Left renal cortex interstitium (tissue), 4 donors: ENCODE data around the gene ZBED4. TPM values are rescaled to one million over a fixed set of nuclear protein-coding genes. Genes with fewer than 3 reads are reported as not detected.

Experiments
- DNase-seq, 4 donors: peaks; one replicate each; pipeline ENCODE4 v3.0.0-alpha.2; 2013; ENCODE audit warnings: low read depth in 4 of 4, low spot score in 2 of 4, missing footprints in 1 of 4
- polyA plus RNA-seq, 4 donors: library from polyadenylated mRNA; unstranded; fragments of 120-200 nt; gene quantifications; one replicate each; pipeline ENCODE4 v1.2.1, GENCODE V29; 2013; ENCODE audit not compliant: insufficient read length in 4 of 4

ZBED4 gene
- polyA plus RNA-seq, 4 donors = 15.9 to 19.1 (median 17.1) TPM

- DNase-seq = peak; percentile 83 to 93 (median 91)
These were observed 64.6 kb downstream of the ZBED4 start, which contains the start of the genes ALG12 and CRELD2 for GRCh38 chr22:49917974-49918910. TSS of gene ALG12 (minus strand) at chr22:49918438. CDS start at chr22:49913765, 4,673 bp downstream. TSS of gene CRELD2 (plus strand) at chr22:49918634. CDS start at chr22:49918770, 136 bp downstream.

- no peak for DNase-seq
These were observed 65.6 kb downstream of the ZBED4 start for GRCh38 chr22:49918911-49919881.

GRCh38 chr22:49920859-49921258 lies 67.2 kb downstream of the ZBED4 start:
- DNase-seq = no peak

GRCh38 chr22:49921508-49922278 lies 68.0 kb downstream of the ZBED4 start:
- DNase-seq = no peak

GRCh38 chr22:49922484-49922883 lies 68.8 kb downstream of the ZBED4 start:
- no peak for DNase-seq

GRCh38 chr22:49922926-49923325 lies 69.3 kb downstream of the ZBED4 start:
- no peak for DNase-seq

- DNase-seq = no peak
These were observed 69.8 kb downstream of the ZBED4 start for GRCh38 chr22:49923445-49923844.

GRCh38 chr22:49924113-49924833 lies 70.6 kb downstream of the ZBED4 start:
- no peak for DNase-seq

- no peak for DNase-seq
These were observed 72.0 kb downstream of the ZBED4 start for GRCh38 chr22:49925525-49926128.

- DNase-seq = no peak
These were observed 73.3 kb downstream of the ZBED4 start for GRCh38 chr22:49926916-49927315.

- DNase-seq = no peak
These were observed 74.0 kb downstream of the ZBED4 start for GRCh38 chr22:49927483-49928184.

GRCh38 chr22:49928185-49928495 lies 74.5 kb downstream of the ZBED4 start:
- DNase-seq = no peak

- DNase-seq = no peak
These were observed 75.0 kb downstream of the ZBED4 start for GRCh38 chr22:49928555-49929210.

- no peak for DNase-seq
These were observed 75.8 kb downstream of the ZBED4 start for GRCh38 chr22:49929211-49929979.

GRCh38 chr22:49929994-49930575 lies 76.4 kb downstream of the ZBED4 start:
- no peak for DNase-seq

- no peak for DNase-seq
These were observed 77.2 kb downstream of the ZBED4 start for GRCh38 chr22:49930596-49931412.
